Common myeloid progenitor, CD34-positive (primary cell): ENCODE data around the gene CACNG7.
"Not testable (repeated sequence)": the region's sequence is repeated elsewhere in the genome, so short reads cannot be mapped to it uniquely, and the experiment has no call there.

ENCODE experiments used
- CTCF ChIA-PET: fragments of 350-600 bp; sonication (Branson Sonifier 250); formaldehyde crosslinking; loops from one replicate; lab custom pipeline; 2021; ENCODE audit warnings: antibody characterized with exemption; lab: Charles Lee
- POLR2A ChIA-PET: fragments of 350-600 bp; sonication (Branson Sonifier 250); formaldehyde crosslinking; loops from one replicate; lab custom pipeline; 2021; ENCODE audit warnings: antibody characterized with exemption; lab: Charles Lee
- DNase-seq, 3 donors: peaks; one replicate each; pipeline versions ENCODE4 v3.0.0 to v3.0.0-alpha.2; 2013
- H3K27ac ChIP-seq, 2 experiments: 1 replicate in 1 of 2; 2 replicates in 1 of 2; pipeline ENCODE4 v1.7.0; 2013; ENCODE audit warnings: inconsistent platforms in 2 of 2, low read length in 2 of 2, mild to moderate bottlenecking in 2 of 2, low read depth in 1 of 2, moderate library complexity in 1 of 2; ENCODE audit not compliant: severe bottlenecking in 2 of 2, insufficient read depth in 1 of 2, poor library complexity in 1 of 2
- H3K27me3 ChIP-seq, 5 experiments: replicated peaks in 2 of 5; 1 replicate in 3 of 5; 2 replicates in 2 of 5; pipeline versions ENCODE4 v1.6.1 to v1.7.0; 2013; ENCODE audit warnings: low read length in 4 of 5, mild to moderate bottlenecking in 2 of 5, moderate library complexity in 2 of 5, inconsistent platforms in 1 of 5; ENCODE audit not compliant: insufficient read depth in 5 of 5, control insufficient read depth in 4 of 5
- H3K36me3 ChIP-seq, 4 experiments: 1 replicate in 2 of 4; 2 replicates in 2 of 4; pipeline versions ENCODE4 v1.6.1 to v1.7.0; 2013; ENCODE audit warnings: low read length in 3 of 4, control low read depth in 1 of 4, mild to moderate bottlenecking in 1 of 4; ENCODE audit not compliant: control insufficient read depth in 4 of 4, insufficient read depth in 4 of 4
- H3K4me1 ChIP-seq, 4 experiments: 1 replicate in 3 of 4; 2 replicates in 1 of 4; pipeline versions ENCODE4 v1.6.1 to v1.7.1; 2013; ENCODE audit warnings: low read length in 3 of 4, mild to moderate bottlenecking in 3 of 4, control low read depth in 1 of 4, inconsistent platforms in 1 of 4, moderate library complexity in 1 of 4; ENCODE audit not compliant: control insufficient read depth in 4 of 4, insufficient read depth in 4 of 4; ENCODE audit errors: control extremely low read depth in 1 of 4
- H3K4me3 ChIP-seq, 7 experiments: 1 replicate in 4 of 7; 2 replicates in 3 of 7; pipeline versions ENCODE4 v1.5.1 to v1.7.0; 2013; ENCODE audit warnings: mild to moderate bottlenecking in 7 of 7, low read length in 6 of 7, moderate library complexity in 6 of 7, inconsistent platforms in 2 of 7, low read depth in 2 of 7, control low read depth in 1 of 7; ENCODE audit not compliant: insufficient read depth in 4 of 7, control insufficient read depth in 1 of 7; ENCODE audit errors: extremely low read depth in 1 of 7
- H3K9me3 ChIP-seq, 5 experiments: 1 replicate in 4 of 5; 2 replicates in 1 of 5; pipeline versions ENCODE4 v1.6.1 to v1.7.1; 2013; ENCODE audit warnings: low read length in 4 of 5, mild to moderate bottlenecking in 2 of 5, inconsistent platforms in 1 of 5, low read depth in 1 of 5, moderate library complexity in 1 of 5; ENCODE audit not compliant: control insufficient read depth in 4 of 5, insufficient read depth in 2 of 5; ENCODE audit errors: control extremely low read depth in 1 of 5
- WGBS: methylation state at CpG from one replicate; pipeline ENCODE4 v1.1.5; 2013; ENCODE audit not compliant: insufficient coverage; 5-methylcytosine and 5-hydroxymethylcytosine counted together

CACNG7 gene

DNA sequence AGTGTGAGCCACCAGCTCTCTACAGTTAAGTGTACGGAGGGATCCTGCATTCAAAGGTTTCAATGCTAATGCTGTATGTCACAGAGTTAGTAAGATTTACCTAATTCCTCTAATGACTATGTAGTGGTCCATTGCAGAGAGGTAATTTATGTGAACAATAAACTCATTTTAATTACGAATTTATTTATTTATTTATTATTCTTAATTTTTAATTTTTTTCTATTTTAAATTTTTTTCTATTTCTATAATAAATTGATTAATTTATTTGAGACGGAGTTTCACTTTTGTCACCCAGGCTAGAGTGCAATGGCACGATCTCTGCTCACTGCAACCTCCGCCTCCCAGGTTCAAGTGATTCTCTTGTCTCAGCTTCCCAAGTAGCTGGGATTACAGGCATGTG is 39.5 kb downstream of the CACNG7 start:
- CTCF ChIA-PET: interaction anchor here (0.9 to 1.5 kb wide), 2 partner anchors 65 to 75 kb away, joined by 3 to 6 read pairs; no protein-coding TSS in a partner anchor
- H3K4me3 ChIP-seq, H3K9me3 ChIP-seq, H3K27ac ChIP-seq, DNase-seq, H3K36me3 ChIP-seq, H3K4me1 ChIP-seq, POLR2A ChIA-PET: not testable (repeated sequence)
- WGBS: 100% methylated on average over 3 of the region's 5 CpGs
- peaks cover 4 to 55% (median 15%) of the 10 kb centered on the region in 5 experiments for H3K27me3 ChIP-seq

DNA sequence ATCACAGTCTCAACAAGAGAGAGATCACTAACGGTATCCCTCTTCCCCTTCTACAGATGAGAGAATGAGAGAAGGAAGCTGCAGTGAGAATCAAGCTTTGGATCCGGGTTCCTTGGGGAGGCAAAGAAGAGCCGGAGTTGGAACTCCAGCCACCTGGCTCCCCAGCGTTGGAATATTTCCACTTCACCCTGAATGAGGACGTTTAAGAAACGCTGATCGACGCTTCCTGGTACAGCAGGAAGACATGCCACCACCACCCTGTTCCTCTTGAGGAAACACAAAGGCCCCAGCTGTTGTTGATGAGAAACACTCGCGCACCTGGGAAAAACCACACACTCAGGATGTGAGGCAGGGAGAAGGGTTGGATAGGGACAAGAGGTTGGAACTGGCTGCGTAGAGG is 42.4 kb downstream of the CACNG7 start:
- no peak overlapping the region for H3K27ac ChIP-seq
- peaks cover 0 to 6% (median 0%) of the 10 kb centered on the region in 5 experiments for H3K9me3 ChIP-seq
- ChIA-PET POLR2A (no interaction called here), CTCF (interaction anchor here (1.3 kb wide), 1 partner anchor 98 kb away, joined by 3 read pairs; no protein-coding TSS in a partner anchor)
- no peak overlapping the region for H3K4me3 ChIP-seq
- no peaks in the 10 kb centered on the region for H3K36me3 ChIP-seq
- 34% methylated on average over 4 of the region's 11 CpGs for WGBS
- no peaks in the 10 kb centered on the region for H3K4me1 ChIP-seq
- H3K27me3 ChIP-seq: peaks cover 1 to 47% (median 3%) of the 10 kb centered on the region in 5 experiments
- no peak for DNase-seq

- POLR2A ChIA-PET: no interaction called here
- Histone ChIP-seq H3K9me3 (peaks cover 0 to 6% (median 0%) of the 10 kb centered on the region in 5 experiments), H3K36me3 (no peaks in the 10 kb centered on the region), H3K27me3 (peaks cover 3 to 49% (median 4%) of the 10 kb centered on the region in 5 experiments), H3K4me1 (no peaks in the 10 kb centered on the region), H3K4me3 (no peak overlapping the region), H3K27ac (no peak overlapping the region)
- 100% methylated on average over 2 of the region's 9 CpGs for WGBS
- DNase-seq: no peak
- CTCF ChIA-PET: interaction anchor here (1.3 kb wide), 1 partner anchor 98 kb away, joined by 3 read pairs; no protein-coding TSS in a partner anchor
Measured at GRCh38 chr19:53951947-53952346, 42.9 kb downstream of the CACNG7 start.

DNA sequence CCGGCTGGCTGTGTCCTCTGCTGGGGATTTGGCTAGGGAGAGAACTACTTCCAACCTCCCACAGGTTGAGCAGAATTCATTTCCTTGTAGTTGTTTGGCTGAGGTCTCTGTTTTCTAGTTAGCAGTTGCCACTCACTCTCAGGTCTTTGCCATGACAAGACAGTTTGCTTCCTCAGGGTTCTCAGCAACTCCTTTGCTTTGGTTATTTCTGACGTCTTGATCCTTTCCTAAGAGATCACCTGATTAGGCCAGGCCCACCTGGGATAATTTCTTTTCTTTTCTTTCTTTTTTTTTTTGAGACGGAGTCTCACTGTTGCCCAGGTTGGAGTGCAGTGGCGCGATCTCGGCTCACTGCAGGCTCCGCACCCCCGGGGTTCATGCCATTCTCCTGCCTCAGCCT is 44.3 kb downstream of the CACNG7 start:
- CTCF ChIA-PET: no interaction called here
- no peak for DNase-seq

GRCh38 chr19:53957448-53958167 is 48.5 kb downstream of the CACNG7 start:
- H3K36me3 ChIP-seq: no peaks in the 10 kb centered on the region
- ChIA-PET CTCF (no interaction called here), POLR2A (no interaction called here)
- WGBS: 2% methylated on average over 12 of the region's 15 CpGs
- H3K27ac ChIP-seq: no peak overlapping the region
- H3K9me3 ChIP-seq: peaks cover 0 to 6% (median 0%) of the 10 kb centered on the region in 5 experiments
- no peak overlapping the region for H3K4me3 ChIP-seq
- peaks cover 4 to 74% (median 34%) of the 10 kb centered on the region in 5 experiments for H3K27me3 ChIP-seq
- no peak for DNase-seq
- peaks cover 0 to 4% (median 1%) of the 10 kb centered on the region in 4 experiments for H3K4me1 ChIP-seq

More for the DNA sequence above, 44.3 kb downstream of the CACNG7 start:
- 87% methylated on average over 2 of the region's 8 CpGs for WGBS
- Histone ChIP-seq H3K4me1 (no peaks in the 10 kb centered on the region), H3K9me3 (peaks cover 0 to 6% (median 0%) of the 10 kb centered on the region in 5 experiments), H3K36me3 (no peaks in the 10 kb centered on the region), H3K4me3 (no peak overlapping the region), H3K27me3 (peaks cover 4 to 53% (median 15%) of the 10 kb centered on the region in 5 experiments), H3K27ac (no peak overlapping the region)
- POLR2A ChIA-PET: no interaction called here

DNA sequence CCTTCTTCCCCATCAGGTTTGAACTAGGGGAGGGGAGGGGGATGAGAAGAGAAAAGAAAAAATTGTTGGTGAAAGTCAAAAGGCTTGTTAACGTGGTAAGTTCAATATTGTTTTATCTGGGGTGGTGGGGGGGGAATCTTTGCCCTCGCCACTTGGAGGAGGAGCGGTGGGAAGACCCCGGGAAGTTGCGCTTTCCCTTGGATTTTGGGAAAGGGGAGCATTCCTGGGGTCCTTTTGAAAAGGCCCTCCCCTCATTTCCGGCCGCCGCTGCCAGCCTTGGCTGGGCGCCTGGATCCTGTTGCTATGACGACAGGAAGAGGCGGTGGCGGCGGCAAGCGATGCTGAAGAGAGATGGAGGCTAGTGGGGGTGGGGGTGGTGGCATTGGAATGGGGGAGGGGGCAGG is 49.1 kb downstream of the CACNG7 start:
- 17% methylated on average over 5 of the region's 14 CpGs for WGBS
- Histone ChIP-seq H3K4me1 (peaks cover 0 to 6% (median 1%) of the 10 kb centered on the region in 4 experiments), H3K36me3 (no peaks in the 10 kb centered on the region), H3K9me3 (peaks cover 0 to 6% (median 0%) of the 10 kb centered on the region in 5 experiments), H3K4me3 (no peak overlapping the region), H3K27ac (no peak overlapping the region), H3K27me3 (peaks cover 4 to 77% (median 34%) of the 10 kb centered on the region in 5 experiments)
- POLR2A ChIA-PET: no interaction called here
- CTCF ChIA-PET: no interaction called here
- DNase-seq: no peak
